Measurements from ENCODE around the gene TRMT2A. TPM values are rescaled to one million over a fixed set of nuclear protein-coding genes. Genes with fewer than 3 reads are reported as not detected.
"Not testable (repeated sequence)": the region's sequence is repeated elsewhere in the genome, so short reads cannot be mapped to it uniquely, and the experiment has no call there.

TRMT2A gene
- total RNA-seq, 1 donor from 2014 or later, result 21.3 TPM

- TF ChIP-seq CTCF (conservative IDR thresholded peaks at IDR 0.05; ENCODE audit: low read depth, low read length), result no peak
These were observed 45.5 kb downstream of the TRMT2A start for GRCh38 chr22:20071524-20071972.

GRCh38 chr22:20069331-20070042 lies 47.5 kb downstream of the TRMT2A start:
- H3K4me3 ChIP-seq (ENCODE audit: low read depth, low read length), result no peak overlapping the region
- no peak for DNase-seq (ENCODE audit: low read depth)
- no peak for TF ChIP-seq CTCF (conservative IDR thresholded peaks at IDR 0.05; ENCODE audit: low read depth, low read length)

More at GRCh38 chr22:20071524-20071972, 45.5 kb downstream of the TRMT2A start:
- no peak overlapping the region for H3K4me3 ChIP-seq (ENCODE audit: low read depth, low read length)
- DNase-seq (ENCODE audit: low read depth), result no peak

- TF ChIP-seq CTCF (conservative IDR thresholded peaks at IDR 0.05; ENCODE audit: low read depth, low read length), result no peak
- no peak overlapping the region for H3K4me3 ChIP-seq (ENCODE audit: low read depth, low read length)
- DNase-seq (ENCODE audit: low read depth), result no peak
These were observed 48.4 kb downstream of the TRMT2A start for GRCh38 chr22:20068640-20069039.

- not testable (repeated sequence) for DNase-seq (ENCODE audit: low read depth); H3K4me3 ChIP-seq (ENCODE audit: low read depth, low read length)
These were observed 49.7 kb downstream of the TRMT2A start for GRCh38 chr22:20067384-20067682.

GRCh38 chr22:20066617-20067383 lies 50.2 kb downstream of the TRMT2A start:
- TF ChIP-seq CTCF (conservative IDR thresholded peaks at IDR 0.05; ENCODE audit: low read depth, low read length), result no peak
- DNase-seq (ENCODE audit: low read depth), result no peak
- no peak overlapping the region for H3K4me3 ChIP-seq (ENCODE audit: low read depth, low read length)

GRCh38 chr22:20065896-20066616 lies 51.0 kb downstream of the TRMT2A start:
- DNase-seq (ENCODE audit: low read depth), result no peak
- H3K4me3 ChIP-seq (ENCODE audit: low read depth, low read length), result no peak overlapping the region
- TF ChIP-seq CTCF (conservative IDR thresholded peaks at IDR 0.05; ENCODE audit: low read depth, low read length), result no peak

- TF ChIP-seq CTCF (conservative IDR thresholded peaks at IDR 0.05; ENCODE audit: low read depth, low read length), result no peak
- H3K4me3 ChIP-seq (ENCODE audit: low read depth, low read length), result no peak overlapping the region
- DNase-seq (ENCODE audit: low read depth), result no peak
These were observed 52.3 kb downstream of the TRMT2A start for GRCh38 chr22:20064545-20065262.

Measured in epithelial cell of proximal tubule (primary cell).